Measurements from ENCODE around the gene PCDH9. TPM values are rescaled to one million over a fixed set of nuclear protein-coding genes. Genes with fewer than 3 reads are reported as not detected.

The PCDH9 gene
- polyA plus RNA-seq, 3 donors = 0.03 TPM; not detected in 1

GRCh38 chr13:66532845-66533244, 697.3 kb downstream of the PCDH9 start:
- TF ChIP-seq CTCF (IDR thresholded peaks at IDR 0.05) = no peak
- no peaks in the 10 kb centered on the region for H4K20me1 ChIP-seq (ENCODE audit: insufficient read depth, low read length)
- no peaks in the 10 kb centered on the region for H3K79me2 ChIP-seq (ENCODE audit: insufficient read depth, low read length)
- Mint-ChIP-seq H3K4me1 (peaks cover 7% of the 10 kb centered on the region), H3K27ac (no peak overlapping the region), H3K4me3 (no peak overlapping the region), H3K27me3 (ENCODE audit: low read depth in 3 of 3) (peaks cover 0 to 1% (median 0%) of the 10 kb centered on the region in 3 donors), H3K36me3 (no peaks in the 10 kb centered on the region), H3K9me3 (peaks cover 0 to 3% (median 0%) of the 10 kb centered on the region in 7 donors)
- H3K4me3 ChIP-seq (replicated peaks in 1 of 3; ENCODE audit: low read depth in 2 of 3, low read length in 3 of 3) = no peak overlapping the region
- intact Hi-C loops (cut with micrococcal nuclease) = no loop called here
- no peak overlapping the region for H3K4me2 ChIP-seq (replicated peaks; ENCODE audit: extremely low read depth, low read length, poor library complexity, severe bottlenecking)
- DNase-seq = no peak
- H3K27ac ChIP-seq (ENCODE audit: low read depth in 1 of 2, low read length in 2 of 2) = no peak overlapping the region
- H3K9me3 ChIP-seq (replicated peaks in 1 of 2; ENCODE audit: control insufficient read depth in 1 of 2, insufficient read depth in 1 of 2, low read length in 2 of 2) = no peaks in the 10 kb centered on the region
- no peak overlapping the region for H2AFZ ChIP-seq (ENCODE audit: insufficient read depth, low read depth, low read length, poor library complexity, severe bottlenecking)
- peaks cover 0 to under 1% of the 10 kb centered on the region in 2 donors for H3K4me1 ChIP-seq (ENCODE audit: control insufficient read depth in 1 of 2, insufficient read depth in 2 of 2, low read length in 2 of 2)
- no peaks in the 10 kb centered on the region for H3K36me3 ChIP-seq (replicated peaks in 1 of 2; ENCODE audit: control insufficient read depth in 1 of 2, insufficient read depth in 2 of 2, low read length in 2 of 2)
- WGBS (ENCODE audit: insufficient coverage) = 88% methylated on average over 2 of the region's 5 CpGs
- no peak overlapping the region for H3K9ac ChIP-seq (ENCODE audit: insufficient read depth, low read length, poor library complexity, severe bottlenecking)
- no peaks in the 10 kb centered on the region for H3K27me3 ChIP-seq (ENCODE audit: control insufficient read depth in 2 of 2, insufficient read depth in 2 of 2, low read length in 2 of 2)

- peaks cover 0 to 4% (median 0%) of the 10 kb centered on the region in 7 donors for H3K9me3 Mint-ChIP-seq
- peaks cover 7% of the 10 kb centered on the region for H3K4me1 Mint-ChIP-seq
- H3K9me3 ChIP-seq (replicated peaks in 1 of 2; ENCODE audit: control insufficient read depth in 1 of 2, insufficient read depth in 1 of 2, low read length in 2 of 2) = no peaks in the 10 kb centered on the region
- no peak for DNase-seq
- no peak overlapping the region for H3K4me3 ChIP-seq (replicated peaks in 1 of 3; ENCODE audit: low read depth in 2 of 3, low read length in 3 of 3)
- H3K79me2 ChIP-seq (ENCODE audit: insufficient read depth, low read length) = no peaks in the 10 kb centered on the region
- H3K27ac Mint-ChIP-seq = no peak overlapping the region
- intact Hi-C loops (cut with micrococcal nuclease) = no loop called here
- H3K36me3 ChIP-seq (replicated peaks in 1 of 2; ENCODE audit: control insufficient read depth in 1 of 2, insufficient read depth in 2 of 2, low read length in 2 of 2) = no peaks in the 10 kb centered on the region
- H4K20me1 ChIP-seq (ENCODE audit: insufficient read depth, low read length) = no peaks in the 10 kb centered on the region
- H3K27me3 ChIP-seq (ENCODE audit: control insufficient read depth in 2 of 2, insufficient read depth in 2 of 2, low read length in 2 of 2) = no peaks in the 10 kb centered on the region
- H3K4me2 ChIP-seq (replicated peaks; ENCODE audit: extremely low read depth, low read length, poor library complexity, severe bottlenecking) = no peak overlapping the region
- TF ChIP-seq CTCF (IDR thresholded peaks at IDR 0.05) = no peak
- no peak overlapping the region for H3K27ac ChIP-seq (ENCODE audit: low read depth in 1 of 2, low read length in 2 of 2)
- H3K36me3 Mint-ChIP-seq = no peaks in the 10 kb centered on the region
- peaks cover 0 to 1% (median 0%) of the 10 kb centered on the region in 3 donors for H3K27me3 Mint-ChIP-seq (ENCODE audit: low read depth in 3 of 3)
- no peak overlapping the region for H3K9ac ChIP-seq (ENCODE audit: insufficient read depth, low read length, poor library complexity, severe bottlenecking)
- no peak overlapping the region for H3K4me3 Mint-ChIP-seq
- no CpG with 5 or more reads among the region's 3 CpGs for WGBS (ENCODE audit: insufficient coverage)
- peaks cover 0 to 2% of the 10 kb centered on the region in 2 donors for H3K4me1 ChIP-seq (ENCODE audit: control insufficient read depth in 1 of 2, insufficient read depth in 2 of 2, low read length in 2 of 2)
- H2AFZ ChIP-seq (ENCODE audit: insufficient read depth, low read depth, low read length, poor library complexity, severe bottlenecking) = no peak overlapping the region
These were observed 698.0 kb downstream of the PCDH9 start for GRCh38 chr13:66532146-66532545.
